ENCODE data around the gene LGALS4.

DNA sequence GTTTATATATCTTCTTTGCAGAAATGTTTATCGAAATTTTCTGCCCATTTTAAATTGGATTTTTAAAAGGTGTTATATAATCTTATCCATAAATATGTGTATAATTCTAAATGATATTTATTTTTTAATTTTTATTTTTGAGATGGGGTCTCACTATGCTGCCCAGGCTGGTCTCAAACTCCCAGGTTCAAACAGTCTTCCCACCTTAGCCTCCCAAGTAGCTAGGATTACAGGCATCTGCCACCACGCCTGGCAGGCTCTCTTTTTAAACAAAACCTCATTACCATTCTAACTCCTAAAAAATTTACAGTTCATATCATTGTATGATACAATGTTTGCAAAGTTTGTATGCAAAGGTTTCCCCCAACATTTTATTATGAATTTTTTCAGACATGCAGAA lies 16.6 kb downstream of the LGALS4 start:
- TF ChIP-seq EZH2phosphoT487 (IDR thresholded peaks at IDR 0.05; ENCODE audit: borderline replicate concordance) (no peak), CTCF (conservative IDR thresholded peaks at IDR 0.05; ENCODE audit: low read length) (no peak)
